NCI-H1048 (cell line): ENCODE data around the gene BAHD1.

Experiments
- DNase-seq: peaks from one replicate; lab custom pipeline; 2025; lab: John Stamatoyannopoulos, UW

BAHD1 gene

DNA sequence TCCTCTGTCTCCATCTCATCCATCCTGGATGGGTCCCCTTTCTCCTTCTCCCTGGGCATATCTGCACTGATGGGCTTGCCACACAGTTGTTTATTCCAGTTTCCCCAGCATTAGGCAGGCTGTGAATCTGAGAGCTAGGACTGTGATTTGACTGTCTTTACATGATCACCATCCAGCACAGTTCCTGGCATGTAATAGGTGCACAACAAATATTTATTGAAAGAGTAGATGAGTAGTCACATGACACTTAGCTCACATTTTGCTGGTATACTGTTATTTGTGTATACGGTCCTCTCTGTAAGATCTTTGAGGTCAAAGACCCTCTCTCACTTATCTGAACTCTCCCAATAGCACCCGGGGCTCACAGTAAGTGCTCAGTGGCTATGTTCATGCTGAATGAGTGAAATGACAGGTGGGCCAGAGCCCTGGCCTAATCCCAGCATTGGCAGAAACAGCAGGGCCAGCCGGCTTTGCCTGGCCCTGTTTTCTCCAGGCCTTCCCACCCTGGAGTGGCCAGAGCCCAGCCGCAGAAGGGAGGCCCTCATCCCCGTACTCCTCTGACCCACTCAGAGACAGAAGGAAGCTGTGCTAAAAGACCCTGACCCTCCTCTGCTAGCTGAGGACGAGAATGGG is 16.2 kb upstream of the BAHD1 start:
- no peak for DNase-seq

DNA sequence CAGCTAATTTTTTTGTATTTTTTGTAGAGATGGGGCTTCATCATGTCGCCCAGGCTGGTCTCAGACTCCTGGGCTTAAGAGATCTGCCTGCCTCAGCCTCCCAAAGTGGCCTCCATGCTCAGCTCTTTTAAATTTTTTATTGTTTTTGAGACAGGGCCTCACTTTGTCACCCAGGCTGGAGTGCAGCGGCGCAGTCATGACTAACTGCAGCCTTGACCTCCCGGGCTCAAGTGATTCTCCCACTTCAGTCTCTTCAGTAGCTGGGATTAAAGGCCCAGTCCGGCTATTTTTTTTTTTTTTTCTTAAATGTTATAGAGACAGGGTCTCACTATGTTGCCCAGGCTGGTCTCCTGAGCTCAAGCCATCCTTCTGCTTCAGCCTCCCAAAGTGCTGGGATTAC is 15.1 kb upstream of the BAHD1 start:
- no peak for DNase-seq

DNA sequence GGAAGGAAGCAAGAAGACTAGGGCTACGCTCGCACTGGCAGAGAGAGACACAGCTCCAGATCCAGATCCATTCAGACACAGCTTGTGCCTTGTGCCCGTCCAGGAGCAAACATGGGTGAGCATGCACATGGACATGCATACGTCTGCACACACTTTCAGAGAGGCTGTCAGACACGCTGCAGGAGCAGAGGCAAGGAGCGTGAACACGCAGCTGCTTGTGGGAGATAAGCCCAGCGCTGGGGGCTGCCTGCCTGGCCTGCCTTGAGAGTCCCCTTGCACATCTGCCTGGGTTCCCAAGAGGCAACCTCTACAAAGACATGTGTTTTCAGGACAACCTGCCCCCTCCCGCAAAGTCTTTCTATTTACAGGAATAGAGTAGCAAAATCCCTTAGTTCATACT is 13.6 kb upstream of the BAHD1 start:
- DNase-seq = no peak

DNA sequence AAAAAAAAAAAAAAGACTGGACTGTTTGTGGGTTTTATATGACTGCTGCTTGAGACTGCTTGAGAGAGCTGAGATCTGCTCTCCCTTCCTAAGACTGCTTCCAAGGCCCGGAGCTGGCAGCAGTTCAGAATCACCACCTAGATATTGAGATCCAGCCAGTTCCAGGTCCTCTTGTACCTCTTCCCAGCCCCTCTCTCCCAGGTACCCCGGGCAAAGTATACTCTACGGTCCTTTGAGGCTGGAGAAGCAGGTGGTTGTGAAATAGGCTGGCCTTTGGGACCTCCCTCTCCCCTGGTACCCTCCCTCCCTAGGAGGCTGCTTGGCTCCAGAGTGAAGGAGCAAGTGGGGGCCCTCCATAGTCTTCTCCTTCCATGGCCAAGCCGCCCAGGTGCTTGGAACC is 12.6 kb upstream of the BAHD1 start:
- DNase-seq = no peak

DNA sequence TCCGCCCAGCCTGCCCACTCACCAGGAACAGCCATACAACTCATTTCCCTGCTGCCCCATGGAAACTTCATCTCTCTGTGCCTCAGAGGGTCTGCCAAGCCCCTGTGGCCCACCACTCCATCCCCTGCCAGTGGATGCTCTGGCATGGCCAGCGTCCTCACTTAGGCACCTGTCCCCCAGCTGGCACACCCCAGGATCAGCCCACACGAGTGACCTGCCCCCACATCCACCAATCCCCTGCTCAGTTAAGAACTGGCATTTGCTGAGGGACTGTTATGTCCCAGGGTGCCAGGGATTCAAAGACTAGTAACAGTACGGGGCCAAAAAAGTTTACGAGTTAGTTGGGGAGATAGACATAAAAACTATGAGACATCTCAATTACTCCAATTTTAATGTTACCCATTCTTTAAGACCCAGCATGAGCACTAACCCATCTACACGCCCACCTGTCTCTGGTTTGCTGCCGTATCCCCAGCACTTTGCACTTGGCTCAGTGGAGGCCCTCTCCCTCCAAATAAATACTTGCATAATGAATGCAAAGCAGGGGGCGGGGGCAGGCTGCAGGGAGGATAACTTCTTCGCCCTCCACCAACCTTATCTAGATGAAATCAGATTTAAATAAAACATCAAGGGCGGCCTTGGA is 11.6 kb upstream of the BAHD1 start:
- no peak for DNase-seq

DNA sequence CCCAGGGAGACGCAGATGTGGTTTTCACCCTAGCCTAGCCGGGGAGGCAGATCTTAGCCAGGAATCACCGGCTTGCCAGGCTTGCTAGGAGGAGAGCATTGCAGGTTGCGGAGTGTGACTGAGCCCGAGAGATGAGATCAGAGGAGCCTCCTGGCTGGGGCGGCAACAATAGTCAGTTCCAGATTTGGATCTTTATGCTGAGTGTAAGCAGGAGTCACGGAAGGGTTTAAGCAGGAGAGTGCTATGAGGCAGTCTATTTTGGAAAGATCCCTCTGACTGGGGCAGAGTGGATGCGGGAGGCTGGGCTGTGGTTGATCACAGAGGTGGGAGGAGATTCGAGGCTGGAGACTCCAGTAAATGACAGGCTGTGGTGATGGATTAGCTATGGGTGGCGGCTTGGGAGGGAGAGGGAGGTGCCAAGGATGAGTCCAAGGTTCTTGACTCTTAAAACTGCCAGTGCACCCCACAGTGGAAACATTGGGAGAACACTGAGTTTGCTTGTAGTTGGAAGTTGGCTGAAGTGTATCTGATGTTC is 10.4 kb upstream of the BAHD1 start:
- DNase-seq = no peak

DNA sequence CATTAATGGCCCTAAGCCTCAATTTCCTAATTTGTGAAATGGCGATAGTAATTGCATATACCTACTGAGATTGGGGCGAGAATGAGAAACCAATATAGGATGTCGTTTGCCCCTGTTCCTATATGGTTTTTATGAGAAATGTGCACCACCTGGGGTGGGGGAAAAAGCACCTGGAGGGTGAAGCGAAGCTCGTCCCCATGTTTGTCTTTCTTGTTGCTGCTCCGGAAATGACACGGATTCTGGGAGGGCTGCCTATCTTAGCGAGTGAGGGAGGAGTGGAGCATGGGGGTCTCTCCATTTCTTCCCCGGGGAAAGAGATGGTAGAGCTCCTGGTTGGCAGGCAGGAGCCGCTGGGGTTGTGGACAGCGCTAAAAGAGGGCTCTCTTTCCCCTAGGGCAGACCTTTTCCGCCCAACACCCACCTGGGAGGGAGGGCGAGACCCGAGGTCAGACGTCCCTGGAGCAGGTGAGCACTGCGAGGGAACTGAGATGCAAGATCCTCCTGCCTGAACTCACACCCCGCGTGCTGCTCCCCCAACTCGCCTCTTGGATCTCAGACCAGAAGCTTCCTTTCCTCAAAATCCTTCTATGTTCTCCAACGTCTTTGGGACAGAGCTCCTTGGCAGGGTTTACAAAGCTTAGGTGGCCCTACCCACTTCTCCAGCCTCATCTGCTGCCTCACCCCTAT is 5.6 kb upstream of the BAHD1 start:
- no peak for DNase-seq

DNA sequence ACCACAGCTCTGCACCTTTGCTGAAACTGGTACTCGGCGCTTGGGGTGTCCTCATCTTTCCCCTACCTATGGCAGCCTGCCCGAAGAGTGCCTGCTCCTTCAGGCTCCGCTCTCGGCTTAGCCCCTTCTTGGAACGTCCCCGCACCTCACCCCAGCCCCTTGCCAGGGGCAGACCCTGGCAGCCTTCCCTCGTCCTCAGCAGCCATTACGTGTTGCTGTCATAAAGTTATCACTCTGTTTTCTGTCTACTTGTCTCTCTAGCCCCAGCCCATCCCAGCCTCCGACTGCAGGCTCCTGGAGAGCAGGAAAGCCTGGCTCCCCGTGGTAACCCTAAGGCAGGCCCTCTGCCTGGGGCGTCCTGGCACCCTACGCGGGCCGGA is 5.1 kb upstream of the BAHD1 start:
- DNase-seq = no peak

DNA sequence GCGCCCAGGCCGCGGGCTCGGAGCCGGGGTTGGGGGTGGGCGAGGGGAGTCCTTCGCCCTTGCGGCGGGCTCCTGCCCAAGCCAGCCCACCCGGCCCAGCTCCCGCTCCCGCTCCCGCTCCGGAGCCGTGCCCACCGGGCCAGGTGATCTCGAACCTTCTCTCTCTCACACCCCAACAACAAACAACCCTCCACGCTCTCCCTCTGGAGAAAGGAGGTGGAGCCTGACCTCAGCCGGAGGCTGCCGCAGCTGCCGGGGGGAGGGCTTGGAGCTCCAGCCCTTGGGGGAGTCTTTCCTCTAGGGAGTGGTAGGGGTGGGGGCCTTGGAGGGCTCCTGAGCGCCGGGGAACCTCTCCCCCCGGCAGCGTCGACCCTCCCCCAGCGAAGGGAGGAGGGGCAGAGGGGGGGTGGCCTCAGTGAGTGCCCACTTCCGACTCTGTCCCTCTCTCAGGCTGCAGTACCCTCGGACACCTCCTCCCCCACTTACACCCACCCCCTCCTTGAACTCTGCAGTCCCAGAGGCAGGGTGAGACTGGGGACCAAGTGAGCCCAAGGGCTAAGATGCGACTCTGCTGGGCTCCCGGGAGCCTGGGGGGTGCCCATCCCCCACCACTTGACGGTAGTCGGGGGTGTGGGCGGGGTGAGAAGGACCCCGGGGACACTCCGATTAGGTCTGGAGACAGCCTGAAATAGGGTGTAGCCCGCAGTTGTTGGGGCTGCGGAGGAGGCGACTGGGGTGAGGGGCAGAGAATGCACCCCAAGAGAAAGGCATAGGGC is 4.4 kb upstream of the BAHD1 start:
- DNase-seq = no peak

DNA sequence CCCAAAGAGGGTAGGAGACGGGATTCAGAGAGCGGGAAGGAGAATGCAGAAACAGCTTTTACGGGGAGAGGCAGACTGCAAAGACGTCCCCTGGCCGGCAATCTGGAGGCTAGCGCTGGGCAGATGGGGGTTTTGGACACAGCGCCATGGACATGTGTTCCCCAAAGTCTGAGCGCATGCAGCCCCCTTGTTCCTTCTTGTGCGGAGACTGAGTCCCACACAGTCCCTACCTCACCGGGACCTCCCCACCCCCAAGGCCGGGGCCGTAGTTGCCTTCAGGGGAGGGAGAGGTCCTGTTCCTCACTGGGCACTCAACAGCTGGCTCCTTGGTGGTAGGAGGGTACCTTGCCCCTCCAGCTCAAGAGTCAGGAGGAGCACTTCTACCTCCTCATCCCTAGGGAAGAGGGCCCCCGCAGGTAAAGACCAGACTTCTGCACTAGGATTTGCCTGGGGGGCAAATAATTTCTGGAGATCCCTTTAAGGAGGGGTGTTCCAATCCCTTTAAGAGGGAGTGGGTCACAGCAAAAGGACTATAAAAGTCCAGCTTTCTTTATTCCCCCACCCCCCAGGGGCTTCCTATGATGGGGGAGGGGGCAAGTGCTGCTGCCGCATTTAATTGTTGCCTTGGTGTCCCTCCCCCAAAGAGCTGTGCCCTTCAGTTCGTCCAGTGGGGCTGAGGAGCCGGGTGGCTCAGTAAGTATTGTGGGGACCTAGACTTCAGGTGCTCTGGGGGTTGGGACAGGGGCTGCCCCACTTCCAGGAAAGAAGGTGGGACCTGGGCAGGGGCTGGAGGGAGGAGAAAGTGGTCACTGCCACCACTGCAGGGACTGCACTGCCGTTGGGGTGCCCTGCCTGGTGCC is 3.6 kb upstream of the BAHD1 start:
- no peak for DNase-seq

DNA sequence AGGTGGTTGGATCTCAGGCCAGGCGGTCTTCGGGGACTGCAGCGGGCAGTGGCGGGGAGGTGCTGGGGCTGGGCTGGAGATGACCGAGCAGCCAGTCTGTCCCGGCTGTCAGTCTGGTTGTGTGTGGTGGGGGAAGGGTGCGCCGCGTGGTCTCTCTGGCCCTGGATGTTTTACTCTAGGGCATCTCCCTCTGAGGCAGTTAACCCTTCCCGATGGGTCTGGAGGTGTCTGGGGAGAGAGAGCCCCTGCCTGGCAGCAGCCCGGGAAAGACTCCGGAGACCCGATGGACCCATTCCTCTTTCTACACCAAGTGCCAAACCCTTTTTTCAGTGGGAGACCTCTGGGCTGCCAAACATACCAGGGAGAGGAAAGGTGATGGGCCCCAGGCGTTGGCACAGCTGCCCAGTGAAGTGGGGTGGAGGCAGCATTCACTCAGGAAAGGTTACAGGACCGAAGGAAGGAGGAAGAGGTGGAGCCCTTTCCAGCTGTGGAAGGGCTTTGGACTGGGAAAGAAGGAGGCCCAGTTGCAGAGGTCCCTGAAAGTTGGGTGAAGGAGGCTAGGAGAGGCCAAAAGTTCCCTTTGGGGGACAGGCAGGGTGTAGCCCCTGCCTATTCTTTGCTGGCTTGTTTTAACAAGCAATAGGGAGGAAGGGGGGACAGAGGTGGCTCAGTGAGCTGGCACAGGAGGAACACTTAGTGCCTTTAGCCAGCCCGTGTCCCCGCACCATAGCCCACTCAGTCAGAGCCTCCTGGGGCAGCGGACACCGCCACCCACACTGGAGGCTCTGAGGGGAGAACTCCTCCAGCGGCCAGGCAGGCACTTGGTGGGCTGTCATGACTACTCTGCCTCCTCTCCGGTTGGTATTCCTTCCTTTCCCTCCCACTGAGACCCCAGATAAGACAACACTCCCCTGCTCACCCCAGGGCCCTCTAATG is 2.7 kb upstream of the BAHD1 start:
- no peak for DNase-seq

DNA sequence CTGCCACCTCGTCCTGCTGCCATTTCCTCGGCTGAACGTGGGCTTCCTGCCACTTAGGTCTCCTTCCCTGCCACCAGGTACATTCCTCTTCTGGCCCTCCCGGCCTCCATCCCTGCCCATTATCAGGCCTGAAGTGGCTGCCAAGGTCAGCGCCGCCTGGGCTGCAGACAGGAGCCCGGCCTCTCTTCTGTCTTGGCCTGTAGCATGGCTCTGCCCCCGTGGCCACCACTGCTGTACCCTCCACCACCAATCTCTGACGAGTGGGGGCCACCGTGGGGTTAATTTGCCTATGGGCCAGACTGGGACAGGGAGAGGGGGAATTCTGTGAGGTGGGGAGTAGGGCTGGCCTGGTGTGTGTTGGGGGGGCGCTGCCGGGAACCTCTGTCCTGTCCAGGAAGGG is 2.0 kb upstream of the BAHD1 start:
- no peak for DNase-seq

DNA sequence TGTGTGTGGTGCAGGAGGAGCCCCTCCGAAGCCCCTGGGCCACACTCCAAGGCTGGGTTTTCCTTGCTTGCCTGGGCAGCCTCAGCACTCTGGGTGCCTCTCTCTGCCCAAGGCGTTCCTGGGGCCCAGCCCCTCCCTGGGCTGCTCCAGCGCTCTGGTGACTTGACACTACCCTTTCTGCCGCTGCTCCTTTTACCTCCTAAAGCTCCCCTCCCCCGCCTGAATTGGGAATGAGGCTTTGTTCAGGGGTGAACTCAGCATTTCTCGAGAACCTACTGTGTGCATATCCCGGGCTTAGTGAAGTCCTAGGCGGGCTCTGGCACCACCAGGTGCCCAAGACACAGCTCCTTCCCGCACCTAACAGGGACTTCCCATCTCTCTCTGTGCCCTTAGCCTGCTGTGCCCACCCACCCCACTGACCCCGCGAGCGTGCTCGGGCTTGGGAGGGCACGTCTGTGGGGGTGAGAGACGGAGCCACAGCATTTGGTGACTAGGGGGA is 1.2 kb upstream of the BAHD1 start:
- DNase-seq = no peak

DNA sequence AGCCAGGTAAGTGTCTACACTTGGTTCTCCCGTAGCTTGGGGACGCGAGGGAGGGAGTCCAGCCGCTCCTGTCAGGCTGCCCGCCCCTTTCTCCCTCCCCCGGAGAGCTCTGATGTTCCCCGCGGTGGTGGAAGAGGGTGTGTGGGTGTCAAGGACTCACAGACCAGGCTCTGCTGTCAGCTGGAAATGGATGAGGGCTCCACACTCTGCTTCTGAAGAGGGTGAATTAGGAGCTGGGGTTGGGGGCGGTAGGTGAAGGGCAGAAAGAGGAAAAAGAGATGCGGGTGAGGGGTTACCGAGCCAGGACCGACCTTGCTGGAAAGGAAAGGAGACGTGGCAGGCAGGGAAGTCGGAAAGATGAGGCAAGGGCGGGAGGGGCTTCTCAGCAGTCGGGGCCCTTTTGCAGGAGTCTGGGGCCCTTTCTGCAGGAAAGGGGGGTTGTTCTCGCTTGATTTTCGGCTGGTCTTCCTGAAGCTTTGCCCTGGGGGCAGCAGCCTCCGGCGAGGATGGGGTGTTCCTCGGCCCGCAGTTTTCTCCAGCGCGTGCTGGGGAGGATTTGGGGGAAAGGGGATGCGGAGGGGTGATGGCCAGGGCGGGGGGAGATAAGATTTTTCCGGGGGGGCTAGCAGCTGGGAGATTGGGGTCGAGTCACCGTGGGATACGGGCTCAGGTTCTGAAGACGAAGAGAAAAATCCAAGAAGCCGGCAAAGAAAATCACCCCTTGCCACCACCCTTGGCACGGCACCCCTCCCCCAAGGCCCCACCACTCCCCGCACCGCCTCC is 602 bp upstream of the BAHD1 start:
- no peak for DNase-seq

DNA sequence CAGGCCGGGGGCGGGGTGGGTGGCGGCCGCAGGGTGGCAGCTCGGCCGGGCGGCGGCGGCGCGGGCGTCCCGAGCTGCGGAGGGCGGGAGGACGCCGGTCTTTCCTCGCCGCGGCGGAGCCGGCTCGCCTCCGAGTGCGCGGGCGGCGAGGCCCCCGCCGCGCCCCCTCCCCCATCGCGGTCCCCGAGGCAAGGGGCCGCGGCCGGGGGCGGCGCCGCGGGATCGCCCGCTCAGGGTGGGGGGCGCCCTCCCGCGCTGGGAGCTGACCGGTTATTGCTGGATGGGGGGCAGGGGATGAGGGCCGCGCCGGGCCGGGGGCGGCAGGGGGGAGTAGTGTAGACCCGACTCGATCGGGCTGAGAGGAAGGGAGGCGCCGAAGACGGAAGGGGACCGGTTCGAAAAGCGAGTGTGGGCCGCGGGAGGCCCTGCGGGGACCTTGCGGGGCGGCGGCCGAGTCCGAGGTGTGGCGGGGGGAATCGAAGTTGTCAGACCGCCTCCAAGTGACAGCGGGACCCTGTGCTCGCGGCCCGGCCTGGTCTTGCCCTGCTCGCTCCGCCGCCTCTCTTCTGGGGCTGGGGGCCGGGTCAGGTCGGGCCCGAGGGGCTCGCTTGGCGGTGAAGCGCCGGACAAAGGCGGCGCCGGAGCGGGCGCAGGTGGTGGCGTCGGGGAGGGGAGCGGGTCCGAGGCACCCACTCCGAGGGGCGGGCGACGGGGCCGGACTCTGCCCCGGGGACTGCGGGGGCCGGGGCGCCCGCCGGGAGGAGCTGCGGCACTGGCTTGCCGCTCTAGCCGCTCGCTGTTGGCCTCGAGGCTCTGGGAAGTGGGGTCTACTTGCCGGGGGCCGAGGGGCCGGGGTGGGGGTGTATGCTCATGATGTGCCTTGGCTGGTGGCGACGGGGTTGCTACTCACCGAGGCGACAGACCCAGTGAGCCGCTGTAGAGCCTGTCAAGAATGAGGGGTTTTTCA is 1.1 kb downstream of the BAHD1 start:
- DNase-seq = no peak

DNA sequence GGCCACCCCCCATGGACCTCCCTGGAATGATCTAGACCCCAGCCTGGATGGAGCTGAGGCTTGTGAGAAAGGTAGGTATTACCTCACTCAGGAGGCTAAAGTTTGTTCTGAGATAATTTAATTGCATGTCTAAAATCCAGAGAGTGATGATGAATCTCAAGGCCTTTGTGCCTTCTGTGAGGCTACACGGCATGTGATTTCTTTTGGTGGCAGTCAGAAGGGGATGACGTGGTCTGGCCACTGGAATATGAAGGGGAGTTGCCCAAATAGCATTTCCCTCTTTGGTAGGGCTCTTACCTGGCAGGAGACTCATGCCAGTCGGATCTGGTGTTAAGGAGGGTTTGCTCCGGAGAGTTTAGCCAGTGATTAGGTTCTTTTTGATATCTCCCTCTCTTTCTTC is 2.5 kb downstream of the BAHD1 start:
- DNase-seq = no peak

DNA sequence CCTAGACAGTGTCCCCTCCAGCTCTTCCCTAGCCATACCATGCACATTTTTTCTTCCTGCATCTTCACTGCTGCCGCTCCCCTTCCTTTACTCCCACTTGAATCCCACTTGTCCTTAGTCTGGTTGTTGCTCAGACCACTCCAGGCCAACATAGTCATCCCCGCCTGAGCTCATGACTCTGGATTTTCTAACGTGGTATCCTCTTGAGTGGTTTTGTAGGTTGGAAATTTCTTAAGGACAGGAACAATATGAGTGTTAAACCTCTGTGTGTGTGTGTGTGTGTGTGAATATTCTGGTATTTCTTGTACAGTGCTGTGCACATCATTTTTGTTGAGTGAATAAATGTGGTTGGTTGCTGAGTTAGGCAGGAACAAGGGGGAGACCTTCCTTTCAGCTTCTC is 3.1 kb downstream of the BAHD1 start:
- DNase-seq = no peak

DNA sequence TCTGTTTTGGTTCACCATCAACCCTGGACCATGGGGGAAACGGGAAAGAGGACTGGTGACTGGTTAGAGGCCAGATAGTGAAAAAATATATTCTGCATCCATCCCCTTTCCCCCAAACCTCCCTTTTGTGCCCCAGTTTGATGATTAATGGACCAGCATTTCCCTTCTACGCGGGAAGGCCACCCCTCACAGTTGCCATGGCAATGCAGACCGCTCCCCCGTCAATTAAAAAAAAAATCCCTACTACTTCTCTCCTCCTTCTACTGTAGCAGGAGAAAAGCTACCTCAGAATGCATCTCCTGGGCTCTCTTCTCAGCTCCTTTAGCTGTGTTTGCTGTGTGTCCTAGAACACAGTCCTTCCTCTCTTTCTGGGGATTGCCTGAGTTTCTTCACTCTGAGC is 4.0 kb downstream of the BAHD1 start:
- no peak for DNase-seq
